CD4-positive, alpha-beta memory T cell (primary cell): ENCODE measurements around the gene CDK14. TPM values are rescaled to one million over a fixed set of nuclear protein-coding genes. Genes with fewer than 3 reads are reported as not detected.
A peak's percentile ranks its signal among the peaks of the same experiment; 100 is the strongest.

ENCODE experiments used
- CTCF ChIA-PET: fragments of 350-600 bp; sonication (Branson Sonifier 250); formaldehyde crosslinking; loops from one replicate; lab custom pipeline; 2021; ENCODE audit warnings: inconsistent platforms; ENCODE audit not compliant: partially characterized antibody; lab: Charles Lee
- POLR2A ChIA-PET: fragments of 350-600 bp; sonication (Branson Sonifier 250); formaldehyde crosslinking; loops from one replicate; lab custom pipeline; 2021; ENCODE audit not compliant: partially characterized antibody; lab: Charles Lee
- DNase-seq, 5 donors: peaks; one replicate each; pipeline versions ENCODE4 v3.0.0 to v3.0.0-alpha.2; 2020 to 2022; ENCODE audit warnings: mixed read lengths in 1 of 5
- H3K27ac ChIP-seq: one replicate; pipeline ENCODE4 v1.7.0; 2013; ENCODE audit warnings: low read depth, low read length
- H3K27me3 ChIP-seq: 2 replicates; pipeline ENCODE4 v1.7.0; 2013; ENCODE audit warnings: mild to moderate bottlenecking, low read length, moderate library complexity; ENCODE audit not compliant: insufficient read depth
- H3K36me3 ChIP-seq: 2 replicates; pipeline ENCODE4 v1.7.0; 2013; ENCODE audit warnings: mild to moderate bottlenecking, low read length, moderate library complexity; ENCODE audit not compliant: insufficient read depth
- H3K4me1 ChIP-seq: 2 replicates; pipeline ENCODE4 v1.7.0; 2013; ENCODE audit warnings: mild to moderate bottlenecking, low read length, moderate library complexity; ENCODE audit not compliant: insufficient read depth
- H3K4me3 ChIP-seq, 2 donors: one replicate each; pipeline ENCODE4 v1.7.0; 2013; ENCODE audit warnings: low read length in 2 of 2, mild to moderate bottlenecking in 1 of 2
- H3K9me3 ChIP-seq, 2 donors: one replicate each; pipeline ENCODE4 v1.7.0; 2013; ENCODE audit warnings: low read length in 2 of 2, control low read depth in 1 of 2; ENCODE audit not compliant: control insufficient read depth in 1 of 2
- H3K27ac Mint-ChIP-seq, 7 donors: one replicate each; pipeline ENCODE4 v1.8.0; 2020 to 2021; ENCODE audit warnings: mixed read lengths in 7 of 7, mild to moderate bottlenecking in 6 of 7, inconsistent platforms in 3 of 7, moderate library complexity in 3 of 7
- H3K27me3 Mint-ChIP-seq, 2 donors: one replicate each; pipeline ENCODE4 v1.8.0; 2020 to 2021; ENCODE audit warnings: mixed read lengths in 2 of 2
- H3K36me3 Mint-ChIP-seq, 2 donors: one replicate each; pipeline ENCODE4 v1.8.0; 2020 to 2021; ENCODE audit warnings: mixed read lengths in 2 of 2, inconsistent platforms in 1 of 2, mild to moderate bottlenecking in 1 of 2
- H3K4me1 Mint-ChIP-seq, 4 donors: one replicate each; pipeline ENCODE4 v1.8.0; 2020 to 2021; ENCODE audit warnings: mixed read lengths in 4 of 4, mild to moderate bottlenecking in 1 of 4
- H3K4me3 Mint-ChIP-seq, 8 donors: one replicate each; pipeline ENCODE4 v1.8.0; 2020 to 2021; ENCODE audit warnings: mixed read lengths in 8 of 8, mild to moderate bottlenecking in 7 of 8, moderate library complexity in 6 of 8, inconsistent platforms in 3 of 8
- H3K9me3 Mint-ChIP-seq, 8 donors: one replicate each; pipeline ENCODE4 v1.8.0; 2020 to 2021; ENCODE audit warnings: mixed read lengths in 8 of 8, mild to moderate bottlenecking in 5 of 8, inconsistent platforms in 3 of 8, moderate library complexity in 1 of 8
- intact Hi-C: fragments of 100-400 bp; cut with micrococcal nuclease; formaldehyde crosslinking; loops from one replicate; pipeline ENCODE4 v1.15.1; 2023
- polyA plus RNA-seq, 2 donors: library from polyadenylated mRNA; unstranded; fragments of 300-500 nt; fragmentation: Illumina TruSeq; gene quantifications; one replicate each; pipeline ENCODE4 v1.2.3, GENCODE V29; 2021
- total RNA-seq, 2 experiments: library from RNA; stranded (reverse); gene quantifications; one replicate each; pipeline ENCODE4 v1.2.3, GENCODE V29; 2021

CDK14 gene
- total and polyA plus RNA-seq, 4 experiments from 2014 or later = 0.47 to 0.81 (median 0.70) TPM; not detected in 1

GRCh38 chr7:91019686-91020385 is 423.7 kb downstream of the CDK14 start:
- intact Hi-C loops = no loop called here
- Histone ChIP-seq H3K27me3 (no peaks in the 10 kb centered on the region), H3K4me3 (no peak overlapping the region), H3K36me3 (no peaks in the 10 kb centered on the region), H3K27ac (no peak overlapping the region), H3K9me3 (no peaks in the 10 kb centered on the region), H3K4me1 (no peaks in the 10 kb centered on the region)
- DNase-seq = no peak
- ChIA-PET POLR2A (no interaction called here), CTCF (no interaction called here)
- peak overlapping the region in 1 of 8 donors; percentile 23 for H3K4me3 Mint-ChIP-seq
- H3K4me1 Mint-ChIP-seq = no peaks in the 10 kb centered on the region
- no peaks in the 10 kb centered on the region for H3K36me3 Mint-ChIP-seq
- H3K27me3 Mint-ChIP-seq = peaks cover 0 to 1% of the 10 kb centered on the region in 2 donors
- peaks cover 0 to 7% (median 0%) of the 10 kb centered on the region in 8 donors for H3K9me3 Mint-ChIP-seq
- no peak overlapping the region for H3K27ac Mint-ChIP-seq

- POLR2A ChIA-PET = no interaction called here
- Histone ChIP-seq H3K4me3 (no peak overlapping the region), H3K27ac (no peak overlapping the region), H3K27me3 (no peaks in the 10 kb centered on the region), H3K4me1 (no peaks in the 10 kb centered on the region), H3K36me3 (no peaks in the 10 kb centered on the region), H3K9me3 (no peaks in the 10 kb centered on the region)
- Mint-ChIP-seq H3K9me3 (peaks cover 0 to 7% (median 0%) of the 10 kb centered on the region in 8 donors), H3K27ac (no peak overlapping the region), H3K36me3 (no peaks in the 10 kb centered on the region), H3K27me3 (peaks cover 0 to 1% of the 10 kb centered on the region in 2 donors), H3K4me1 (no peaks in the 10 kb centered on the region), H3K4me3 (no peak overlapping the region)
- CTCF ChIA-PET = no interaction called here
- no peak for DNase-seq
- intact Hi-C loops = no loop called here
These were observed 424.7 kb downstream of the CDK14 start for GRCh38 chr7:91020636-91021385.

GRCh38 chr7:91021956-91022355 is 425.8 kb downstream of the CDK14 start:
- Mint-ChIP-seq H3K4me1 (no peaks in the 10 kb centered on the region), H3K36me3 (no peaks in the 10 kb centered on the region), H3K27me3 (peaks cover 0 to 1% of the 10 kb centered on the region in 2 donors), H3K27ac (no peak overlapping the region), H3K9me3 (peaks cover 0 to 5% (median 0%) of the 10 kb centered on the region in 8 donors), H3K4me3 (no peak overlapping the region)
- no peaks in the 10 kb centered on the region for H3K4me1 ChIP-seq
- H3K9me3 ChIP-seq = no peaks in the 10 kb centered on the region
- no peak for DNase-seq
- intact Hi-C loops = no loop called here
- H3K27ac ChIP-seq = no peak overlapping the region
- ChIA-PET CTCF (interaction anchor here (1.2 kb wide), 1 partner anchor 15 kb away, joined by 3 read pairs; no protein-coding TSS in a partner anchor), POLR2A (no interaction called here)
- no peaks in the 10 kb centered on the region for H3K27me3 ChIP-seq
- H3K4me3 ChIP-seq = no peak overlapping the region
- no peaks in the 10 kb centered on the region for H3K36me3 ChIP-seq

- CTCF ChIA-PET = no interaction called here
- Histone ChIP-seq H3K4me3 (no peak overlapping the region), H3K27ac (no peak overlapping the region), H3K27me3 (no peaks in the 10 kb centered on the region), H3K9me3 (no peaks in the 10 kb centered on the region), H3K4me1 (no peaks in the 10 kb centered on the region), H3K36me3 (no peaks in the 10 kb centered on the region)
- intact Hi-C loops = no loop called here
- H3K4me3 Mint-ChIP-seq = no peak overlapping the region
- no peaks in the 10 kb centered on the region for H3K27me3 Mint-ChIP-seq
- no peaks in the 10 kb centered on the region for H3K4me1 Mint-ChIP-seq
- no peak overlapping the region for H3K27ac Mint-ChIP-seq
- no peaks in the 10 kb centered on the region for H3K36me3 Mint-ChIP-seq
- POLR2A ChIA-PET = no interaction called here
- peaks cover 0 to 5% (median 0%) of the 10 kb centered on the region in 8 donors for H3K9me3 Mint-ChIP-seq
- DNase-seq = no peak
These were observed 429.8 kb downstream of the CDK14 start for GRCh38 chr7:91025906-91026390.

- Histone ChIP-seq H3K27me3 (no peaks in the 10 kb centered on the region), H3K4me3 (no peak overlapping the region), H3K27ac (no peak overlapping the region), H3K4me1 (no peaks in the 10 kb centered on the region), H3K36me3 (no peaks in the 10 kb centered on the region), H3K9me3 (no peaks in the 10 kb centered on the region)
- H3K27ac Mint-ChIP-seq = no peak overlapping the region
- POLR2A ChIA-PET = no interaction called here
- H3K4me1 Mint-ChIP-seq = no peaks in the 10 kb centered on the region
- CTCF ChIA-PET = no interaction called here
- H3K27me3 Mint-ChIP-seq = no peaks in the 10 kb centered on the region
- H3K4me3 Mint-ChIP-seq = no peak overlapping the region
- H3K9me3 Mint-ChIP-seq = peaks cover 0 to 5% (median 0%) of the 10 kb centered on the region in 8 donors
- DNase-seq = no peak
- no peaks in the 10 kb centered on the region for H3K36me3 Mint-ChIP-seq
- intact Hi-C loops = loop anchor here (10.0 kb wide), 1 partner anchor 575 kb away; no protein-coding TSS in a partner anchor
These were observed 433.6 kb downstream of the CDK14 start for GRCh38 chr7:91029688-91030087.

- POLR2A ChIA-PET = no interaction called here
- Histone ChIP-seq H3K27ac (no peak overlapping the region), H3K4me3 (no peak overlapping the region), H3K36me3 (no peaks in the 10 kb centered on the region), H3K27me3 (no peaks in the 10 kb centered on the region), H3K9me3 (no peaks in the 10 kb centered on the region), H3K4me1 (no peaks in the 10 kb centered on the region)
- H3K4me3 Mint-ChIP-seq = no peak overlapping the region
- no peaks in the 10 kb centered on the region for H3K36me3 Mint-ChIP-seq
- DNase-seq = no peak
- CTCF ChIA-PET = no interaction called here
- peaks cover 0 to 1% of the 10 kb centered on the region in 2 donors for H3K27me3 Mint-ChIP-seq
- peaks cover 0 to 5% (median 0%) of the 10 kb centered on the region in 8 donors for H3K9me3 Mint-ChIP-seq
- no peaks in the 10 kb centered on the region for H3K4me1 Mint-ChIP-seq
- intact Hi-C loops = loop anchor here (10.0 kb wide), 1 partner anchor 576 kb away; no protein-coding TSS in a partner anchor
- H3K27ac Mint-ChIP-seq = no peak overlapping the region
These were observed 434.7 kb downstream of the CDK14 start for GRCh38 chr7:91030680-91031380.

- Mint-ChIP-seq H3K36me3 (no peaks in the 10 kb centered on the region), H3K27ac (no peak overlapping the region), H3K4me1 (no peaks in the 10 kb centered on the region), H3K4me3 (no peak overlapping the region), H3K9me3 (peaks cover 0 to 4% (median 0%) of the 10 kb centered on the region in 8 donors), H3K27me3 (peaks cover 0 to 1% of the 10 kb centered on the region in 2 donors)
- Histone ChIP-seq H3K36me3 (no peaks in the 10 kb centered on the region), H3K9me3 (no peaks in the 10 kb centered on the region), H3K4me1 (no peaks in the 10 kb centered on the region), H3K27ac (no peak overlapping the region), H3K27me3 (no peaks in the 10 kb centered on the region), H3K4me3 (no peak overlapping the region)
- ChIA-PET CTCF (no interaction called here), POLR2A (no interaction called here)
- intact Hi-C loops = loop anchor here (10.0 kb wide), 1 partner anchor 577 kb away; no protein-coding TSS in a partner anchor
- no peak for DNase-seq
These were observed 435.6 kb downstream of the CDK14 start for GRCh38 chr7:91031757-91032156.
